HG02642 (cell line): Measurements from ENCODE around the gene RETN.

ENCODE experiments used
- ATAC-seq: cut with Tn5 transposase; IDR thresholded peaks from one replicate; pipeline ENCODE4 v1.9.1; 2021; ENCODE audit warnings: mild to moderate bottlenecking; ENCODE audit not compliant: unreplicated experiment, poor library complexity

The RETN gene

GRCh38 chr19:7668842-7669241, at the start of gene RETN:
Gene RETN (plus strand): TSS chr19:7669049. CDS start chr19:7669327, 278 bp downstream.
- no peak for ATAC-seq

- no peak for ATAC-seq
Observed at GRCh38 chr19:7619671-7620441, 49.0 kb upstream of the RETN start.

- no peak for ATAC-seq
Observed at GRCh38 chr19:7620442-7621412, 48.1 kb upstream of the RETN start.

- no peak for ATAC-seq
Observed at GRCh38 chr19:7622933-7623685, 45.7 kb upstream of the RETN start.

GRCh38 chr19:7623725-7624603, 44.9 kb upstream of the RETN start:
- no peak for ATAC-seq

- ATAC-seq: no peak
Observed at GRCh38 chr19:7624810-7625209, 44.0 kb upstream of the RETN start.

- ATAC-seq: no peak
Observed at GRCh38 chr19:7625763-7626372, 43.0 kb upstream of the RETN start.

GRCh38 chr19:7627166-7627565, 41.7 kb upstream of the RETN start:
- no peak for ATAC-seq

- no peak for ATAC-seq
Observed at GRCh38 chr19:7628589-7629311, 40.1 kb upstream of the RETN start.

- peak; percentile 86 for ATAC-seq
Observed at GRCh38 chr19:7629347-7630054, 39.3 kb upstream of the RETN start, which contains the start of the genes PET100 and XAB2. Gene PET100 (plus strand): TSS chr19:7629793. CDS start chr19:7629834, 41 bp downstream. Gene XAB2 (minus strand): TSS chr19:7629545. CDS start chr19:7629527, 18 bp downstream.

- no peak for ATAC-seq
Observed at GRCh38 chr19:7631577-7631976, 37.3 kb upstream of the RETN start.

- no peak for ATAC-seq
Observed at GRCh38 chr19:7632340-7633203, 36.3 kb upstream of the RETN start.

GRCh38 chr19:7633698-7634097, 35.2 kb upstream of the RETN start, which contains the start of gene PCP2:
Gene PCP2 (minus strand): TSS chr19:7633719. CDS start chr19:7633457, 262 bp downstream.
- no peak for ATAC-seq

- ATAC-seq: no peak
Observed at GRCh38 chr19:7635670-7636069, 33.2 kb upstream of the RETN start.

- no peak for ATAC-seq
Observed at GRCh38 chr19:7636317-7636690, 32.5 kb upstream of the RETN start.

- ATAC-seq: peak; percentile 72
Observed at GRCh38 chr19:7636691-7637373, 32.0 kb upstream of the RETN start, which contains the start of gene STXBP2. Gene STXBP2 (plus strand): TSS chr19:7637110. CDS start chr19:7637150, 40 bp downstream.
